Measurements from ENCODE around the gene DPAGT1. TPM values are rescaled to one million over a fixed set of nuclear protein-coding genes. Genes with fewer than 3 reads are reported as not detected.
"Not testable (repeated sequence)": the region's sequence is repeated elsewhere in the genome, so short reads cannot be mapped to it uniquely, and the experiment has no call there.

Gene DPAGT1
- total RNA-seq, 4 donors from 2014 or later: 18.9 to 46.9 (median 27.5) TPM

DNA sequence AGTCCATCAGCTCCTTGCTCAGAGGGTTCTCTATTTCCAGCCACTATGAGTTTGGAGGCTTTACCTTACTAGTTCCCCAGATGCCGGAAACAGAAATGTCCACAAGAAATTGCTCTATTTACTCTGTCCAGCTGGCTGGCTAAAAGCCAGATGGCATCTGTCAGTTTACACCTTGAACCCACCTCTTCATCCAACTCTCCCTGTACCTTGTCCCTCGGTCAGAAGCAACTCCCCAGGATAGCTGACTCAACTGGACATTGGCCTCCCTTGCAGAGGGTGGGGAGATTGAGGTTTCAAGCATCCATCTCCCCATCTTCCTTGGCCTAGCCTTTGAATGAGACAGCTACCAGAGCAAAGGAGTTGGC lies 7.2 kb upstream of the DPAGT1 start:
- TF ChIP-seq, protein P1, sequence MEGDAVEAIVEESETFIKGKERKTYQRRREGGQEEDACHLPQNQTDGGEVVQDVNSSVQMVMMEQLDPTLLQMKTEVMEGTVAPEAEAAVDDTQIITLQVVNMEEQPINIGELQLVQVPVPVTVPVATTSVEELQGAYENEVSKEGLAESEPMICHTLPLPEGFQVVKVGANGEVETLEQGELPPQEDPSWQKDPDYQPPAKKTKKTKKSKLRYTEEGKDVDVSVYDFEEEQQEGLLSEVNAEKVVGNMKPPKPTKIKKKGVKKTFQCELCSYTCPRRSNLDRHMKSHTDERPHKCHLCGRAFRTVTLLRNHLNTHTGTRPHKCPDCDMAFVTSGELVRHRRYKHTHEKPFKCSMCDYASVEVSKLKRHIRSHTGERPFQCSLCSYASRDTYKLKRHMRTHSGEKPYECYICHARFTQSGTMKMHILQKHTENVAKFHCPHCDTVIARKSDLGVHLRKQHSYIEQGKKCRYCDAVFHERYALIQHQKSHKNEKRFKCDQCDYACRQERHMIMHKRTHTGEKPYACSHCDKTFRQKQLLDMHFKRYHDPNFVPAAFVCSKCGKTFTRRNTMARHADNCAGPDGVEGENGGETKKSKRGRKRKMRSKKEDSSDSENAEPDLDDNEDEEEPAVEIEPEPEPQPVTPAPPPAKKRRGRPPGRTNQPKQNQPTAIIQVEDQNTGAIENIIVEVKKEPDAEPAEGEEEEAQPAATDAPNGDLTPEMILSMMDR (IDR thresholded peaks at IDR 0.05): no peak
- TF ChIP-seq POLR2A (IDR thresholded peaks at IDR 0.05): no peak
- intact Hi-C loops (cut with DNase I; ENCODE audit: low total_unique reads): loop anchor here (2.0 kb wide), 1 partner anchor 58 kb away; no protein-coding TSS in a partner anchor
- 92% methylated on average over 2 of the region's 2 CpGs for WGBS, 2 donors
- no peak overlapping the region for H3K4me3 ChIP-seq (ENCODE audit: low read depth, poor library complexity, severe bottlenecking)
- DNase-seq (ENCODE audit: low spot score in 2 of 2): no peak

- 15 to 16% methylated on average over 6 to 8 of the region's 8 CpGs for WGBS, 2 donors
- DNase-seq (ENCODE audit: low spot score in 2 of 2): no peak
- intact Hi-C loops (cut with DNase I; ENCODE audit: low total_unique reads): loop anchor here (2.0 kb wide), 1 partner anchor 58 kb away; no protein-coding TSS in a partner anchor
- no peak for TF ChIP-seq POLR2A (IDR thresholded peaks at IDR 0.05)
- TF ChIP-seq, protein P1 (IDR thresholded peaks at IDR 0.05): no peak
- H3K4me3 ChIP-seq (ENCODE audit: low read depth, poor library complexity, severe bottlenecking): peak overlapping the region; percentile 85
These were observed 6.6 kb upstream of the DPAGT1 start for GRCh38 chr11:119108146-119108856.

GRCh38 chr11:119107538-119108145 lies 6.0 kb upstream of the DPAGT1 start:
- intact Hi-C loops (cut with DNase I; ENCODE audit: low total_unique reads): loop anchor here (2.0 kb wide), 1 partner anchor 59 kb away; no protein-coding TSS in a partner anchor
- TF ChIP-seq POLR2A (IDR thresholded peaks at IDR 0.05): no peak
- TF ChIP-seq, protein P1 (IDR thresholded peaks at IDR 0.05): no peak
- 1% methylated on average over 33 to 39 of the region's 65 CpGs for WGBS, 2 donors
- no peak for DNase-seq (ENCODE audit: low spot score in 2 of 2)
- peak overlapping the region; percentile 85 for H3K4me3 ChIP-seq (ENCODE audit: low read depth, poor library complexity, severe bottlenecking)

- intact Hi-C loops (cut with DNase I; ENCODE audit: low total_unique reads): no loop called here
- TF ChIP-seq POLR2A (IDR thresholded peaks at IDR 0.05): no peak
- peak within 1 kb of the TSS; percentile 85 for H3K4me3 ChIP-seq (ENCODE audit: low read depth, poor library complexity, severe bottlenecking)
- 0 to 2% methylated on average over 9 to 25 of the region's 49 CpGs for WGBS, 2 donors
- DNase-seq (ENCODE audit: low spot score in 2 of 2): peak; percentile 90 to 98
These were observed 5.2 kb upstream of the DPAGT1 start, which contains the start of gene C2CD2L for GRCh38 chr11:119106564-119107537. Gene C2CD2L (plus strand): TSS chr11:119107344. CDS start chr11:119107742, 398 bp downstream.

DNA sequence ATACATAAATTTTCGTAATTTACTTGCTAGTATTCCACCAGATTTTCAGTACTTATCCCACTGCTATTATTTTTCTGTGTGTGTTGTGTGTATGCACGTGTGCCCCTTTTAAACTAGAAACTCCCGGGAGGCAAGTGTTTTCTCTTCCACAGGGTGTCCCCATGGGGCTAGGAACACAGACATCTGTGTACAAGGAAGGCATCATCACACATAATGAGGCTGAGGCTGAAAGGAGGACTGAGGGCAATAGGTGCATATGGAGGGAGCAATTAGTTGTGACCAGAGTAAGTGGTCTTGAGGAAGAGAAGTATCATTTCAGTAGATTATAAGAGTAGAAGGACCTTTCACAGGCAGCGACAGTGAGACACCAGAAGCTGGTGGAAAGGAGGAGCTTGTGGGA lies 2.1 kb upstream of the DPAGT1 start:
- DNase-seq (ENCODE audit: low spot score in 2 of 2): no peak
- intact Hi-C loops (cut with DNase I; ENCODE audit: low total_unique reads): no loop called here
- no peak for TF ChIP-seq POLR2A (IDR thresholded peaks at IDR 0.05)
- TF ChIP-seq, protein P1 (IDR thresholded peaks at IDR 0.05): no peak
- WGBS, 2 donors: 54 to 56% methylated on average over 4 of the region's 4 CpGs
- H3K4me3 ChIP-seq (ENCODE audit: low read depth, poor library complexity, severe bottlenecking): no peak overlapping the region

GRCh38 chr11:119103161-119103664 lies 1.6 kb upstream of the DPAGT1 start:
- DNase-seq (ENCODE audit: low spot score in 2 of 2); intact Hi-C loops (cut with DNase I; ENCODE audit: low total_unique reads); H3K4me3 ChIP-seq (ENCODE audit: low read depth, poor library complexity, severe bottlenecking): not testable (repeated sequence)
- WGBS, 2 donors: 78 to 80% methylated on average over 18 of the region's 18 CpGs
